Gastrocnemius medialis (tissue), 4 donors: ENCODE data around the gene SEMA3D. TPM values are rescaled to one million over a fixed set of nuclear protein-coding genes. Genes with fewer than 3 reads are reported as not detected.

Source experiments
- ATAC-seq, 2 donors: fragments of 150-250 bp; one replicate each; pipeline ENCODE4 v1.9.1; 2016
- DNase-seq, 2 donors: peaks; one replicate each; pipeline ENCODE4 v3.0.0-alpha.2; 2019
- H3K27ac ChIP-seq, 4 donors: fragments of 200-600 bp; sonication (generic); 1 replicate in 1 of 4; 2 replicates in 3 of 4; pipeline ENCODE4 v1.5.1; 2016 to 2018; ENCODE audit warnings: mild to moderate bottlenecking in 2 of 4, moderate library complexity in 1 of 4
- H3K27me3 ChIP-seq, 3 donors: fragments of 200-600 bp; sonication (generic) in 2 of 3; 1 replicate in 1 of 3; 2 replicates in 2 of 3; pipeline versions ENCODE4 v1.5.1 to v1.6.0; 2016 to 2019; ENCODE audit warnings: mild to moderate bottlenecking in 1 of 3, moderate library complexity in 1 of 3
- H3K36me3 ChIP-seq, 2 donors: fragments of 200-600 bp; sonication (generic) in 1 of 2; one replicate each; pipeline ENCODE4 v1.5.1; 2017 to 2018
- H3K4me1 ChIP-seq, 2 donors: fragments of 200-600 bp; sonication (generic) in 1 of 2; one replicate each; pipeline ENCODE4 v1.5.1; 2016 to 2017; ENCODE audit warnings: mild to moderate bottlenecking in 2 of 2
- H3K4me3 ChIP-seq, 4 donors: fragments of 200-600 bp; sonication (generic) in 3 of 4; 1 replicate in 1 of 4; 2 replicates in 3 of 4; pipeline ENCODE4 v1.5.1; 2016 to 2019; ENCODE audit warnings: mild to moderate bottlenecking in 2 of 4
- H3K9me3 ChIP-seq, 3 donors: fragments of 200-600 bp; sonication (generic) in 2 of 3; 1 replicate in 1 of 3; 2 replicates in 2 of 3; pipeline ENCODE4 v1.5.1; 2016 to 2019
- POLR2A ChIP-seq, 2 donors: fragments of 450-650 bp; IDR thresholded peaks; one replicate each; pipeline ENCODE4 v1.6.1; 2017; ENCODE audit warnings: antibody characterized with exemption in 2 of 2, mild to moderate bottlenecking in 2 of 2, moderate library complexity in 2 of 2
- in situ Hi-C, 4 donors: fragments of 200-750 bp; cut with MboI; loops; one replicate each; pipeline versions ENCODE4 v1.15.0 to v1.8.0; 2017; ENCODE audit warnings: low sequenced_read_pairs in 4 of 4
- intact Hi-C: fragments of 100-400 bp; cut with DNase I; formaldehyde crosslinking; loops from one replicate; pipeline ENCODE4 v1.15.1; 2023; ENCODE audit warnings: low total_unique reads
- total RNA-seq, 4 donors: library from RNA; depleted of rRNA; stranded (reverse); fragments of >200 nt; gene quantifications; one replicate each; pipeline versions ENCODE4 v1.1.0 to v1.2.3, GENCODE V29; 2016
- TF ChIP-seq, protein P1 (sequence below), 5 experiments: fragments of 450-650 bp in 3 of 5; fragments of 200-600 bp in 2 of 5; sonication (generic) in 2 of 5; IDR thresholded peaks in 4 of 5; conservative IDR thresholded peaks in 1 of 5; 1 replicate in 4 of 5; 2 replicates in 1 of 5; pipeline ENCODE4 v1.5.1; 2016 to 2019; ENCODE audit warnings: antibody characterized with exemption in 5 of 5, mild to moderate bottlenecking in 3 of 5, moderate library complexity in 3 of 5

SEMA3D gene
- total RNA-seq, 4 donors from 2014 or later = 0.75 TPM; not detected in 3

DNA sequence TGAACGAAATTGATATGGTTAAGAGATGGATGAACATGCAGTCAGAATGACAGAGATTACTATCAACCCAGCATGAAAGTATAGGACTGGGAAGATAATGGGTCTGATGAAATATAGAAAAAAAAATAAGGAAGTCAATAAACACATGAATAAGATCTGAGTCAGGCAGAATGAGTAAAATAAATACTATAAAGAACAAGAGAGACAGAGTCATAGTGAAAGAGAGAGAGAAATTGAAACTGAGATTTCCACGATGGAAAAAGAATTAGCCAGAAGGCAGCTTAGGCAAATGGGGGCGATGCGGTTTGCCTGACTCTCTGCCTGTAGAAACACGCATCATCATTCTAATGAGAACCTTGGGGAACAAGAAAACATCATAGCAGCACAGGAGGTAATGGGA, 26.6 kb downstream of the SEMA3D start:
- Histone ChIP-seq H3K9me3 (no peaks in the 10 kb centered on the region), H3K27me3 (no peaks in the 10 kb centered on the region), H3K27ac (no peak overlapping the region), H3K36me3 (no peaks in the 10 kb centered on the region), H3K4me3 (no peak overlapping the region), H3K4me1 (no peaks in the 10 kb centered on the region)
- DNase-seq = no peak
- no peak for ATAC-seq
- in situ Hi-C loops (no loop called here), intact Hi-C loops (no loop called here)
- no peak for TF ChIP-seq POLR2A (IDR thresholded peaks at IDR 0.05)
- TF ChIP-seq, protein P1, sequence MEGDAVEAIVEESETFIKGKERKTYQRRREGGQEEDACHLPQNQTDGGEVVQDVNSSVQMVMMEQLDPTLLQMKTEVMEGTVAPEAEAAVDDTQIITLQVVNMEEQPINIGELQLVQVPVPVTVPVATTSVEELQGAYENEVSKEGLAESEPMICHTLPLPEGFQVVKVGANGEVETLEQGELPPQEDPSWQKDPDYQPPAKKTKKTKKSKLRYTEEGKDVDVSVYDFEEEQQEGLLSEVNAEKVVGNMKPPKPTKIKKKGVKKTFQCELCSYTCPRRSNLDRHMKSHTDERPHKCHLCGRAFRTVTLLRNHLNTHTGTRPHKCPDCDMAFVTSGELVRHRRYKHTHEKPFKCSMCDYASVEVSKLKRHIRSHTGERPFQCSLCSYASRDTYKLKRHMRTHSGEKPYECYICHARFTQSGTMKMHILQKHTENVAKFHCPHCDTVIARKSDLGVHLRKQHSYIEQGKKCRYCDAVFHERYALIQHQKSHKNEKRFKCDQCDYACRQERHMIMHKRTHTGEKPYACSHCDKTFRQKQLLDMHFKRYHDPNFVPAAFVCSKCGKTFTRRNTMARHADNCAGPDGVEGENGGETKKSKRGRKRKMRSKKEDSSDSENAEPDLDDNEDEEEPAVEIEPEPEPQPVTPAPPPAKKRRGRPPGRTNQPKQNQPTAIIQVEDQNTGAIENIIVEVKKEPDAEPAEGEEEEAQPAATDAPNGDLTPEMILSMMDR (IDR thresholded peaks at IDR 0.05 in 4 of 5, conservative IDR thresholded peaks at IDR 0.05 in 1 of 5) = no peak

DNA sequence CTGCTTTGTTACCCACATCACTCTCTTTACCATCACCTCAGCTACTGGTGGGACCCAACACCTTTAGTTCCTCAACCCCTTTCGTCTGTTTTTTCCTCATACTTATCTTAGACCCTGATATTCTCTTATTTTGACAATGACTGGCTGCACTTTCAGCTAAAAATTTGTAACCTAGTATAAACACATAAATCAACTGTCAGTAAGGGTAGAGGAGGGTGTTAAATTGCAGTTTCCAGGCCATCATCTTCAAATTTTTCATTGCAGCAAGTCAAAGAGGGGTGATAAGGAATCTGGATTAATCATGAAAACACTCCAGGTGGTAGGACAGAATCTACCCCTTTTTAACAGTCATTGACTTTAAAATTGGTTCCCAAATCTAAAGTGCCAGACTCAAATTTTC, 27.9 kb downstream of the SEMA3D start:
- in situ Hi-C loops = no loop called here
- H3K27me3 ChIP-seq = no peaks in the 10 kb centered on the region
- no peaks in the 10 kb centered on the region for H3K9me3 ChIP-seq
- intact Hi-C loops = no loop called here
- ATAC-seq (no peak), DNase-seq (no peak)
- H3K36me3 ChIP-seq = no peaks in the 10 kb centered on the region
- H3K27ac ChIP-seq = no peak overlapping the region
- TF ChIP-seq POLR2A (IDR thresholded peaks at IDR 0.05) = no peak
- TF ChIP-seq, protein P1 (IDR thresholded peaks at IDR 0.05 in 4 of 5, conservative IDR thresholded peaks at IDR 0.05 in 1 of 5) = no peak
- H3K4me1 ChIP-seq = no peaks in the 10 kb centered on the region
- no peak overlapping the region for H3K4me3 ChIP-seq

DNA sequence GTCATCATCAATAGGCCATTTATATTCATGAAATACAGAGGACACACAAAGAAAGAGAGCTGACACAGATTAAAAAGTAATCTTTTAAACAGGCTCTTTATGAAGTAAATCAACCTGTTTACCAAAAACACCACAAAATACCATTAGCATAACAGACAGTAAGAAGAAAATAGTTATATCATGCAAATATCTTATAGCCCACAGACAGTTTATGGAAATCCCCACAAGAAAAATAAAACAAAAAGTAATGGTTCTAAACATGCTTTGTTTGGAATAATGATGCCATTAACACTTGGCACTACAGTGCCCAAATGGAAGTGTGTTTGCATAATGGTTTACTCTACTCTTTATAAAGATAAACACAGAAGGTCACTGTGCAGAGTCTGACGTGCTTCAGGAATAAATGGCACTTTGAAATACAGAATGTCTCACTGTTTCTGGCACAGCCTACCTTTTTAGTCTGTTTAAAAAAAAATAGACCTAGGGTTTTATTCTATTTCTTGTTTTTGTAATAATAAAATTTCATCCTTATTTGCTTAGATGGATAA, 30.1 kb downstream of the SEMA3D start:
- in situ Hi-C loops (no loop called here), intact Hi-C loops (no loop called here)
- no peaks in the 10 kb centered on the region for H3K36me3 ChIP-seq

GRCh38 chr7:85154282-85154937, 32.4 kb downstream of the SEMA3D start:
- H3K27me3 ChIP-seq = no peaks in the 10 kb centered on the region
- H3K4me3 ChIP-seq = no peak overlapping the region
- DNase-seq (no peak), ATAC-seq (no peak)
- H3K27ac ChIP-seq = no peak overlapping the region
- no peaks in the 10 kb centered on the region for H3K36me3 ChIP-seq
- no peaks in the 10 kb centered on the region for H3K9me3 ChIP-seq
- no peaks in the 10 kb centered on the region for H3K4me1 ChIP-seq
- intact Hi-C loops (no loop called here), in situ Hi-C loops (no loop called here)
- no peak for TF ChIP-seq POLR2A (IDR thresholded peaks at IDR 0.05)
- TF ChIP-seq, protein P1 (IDR thresholded peaks at IDR 0.05 in 4 of 5, conservative IDR thresholded peaks at IDR 0.05 in 1 of 5) = no peak

More for the DNA sequence above, 30.1 kb downstream of the SEMA3D start:
- no peak overlapping the region for H3K27ac ChIP-seq
- DNase-seq (no peak), ATAC-seq (no peak)
- H3K4me1 ChIP-seq = no peaks in the 10 kb centered on the region
- no peak overlapping the region for H3K4me3 ChIP-seq
- H3K27me3 ChIP-seq = no peaks in the 10 kb centered on the region
- H3K9me3 ChIP-seq = no peaks in the 10 kb centered on the region
- no peak for TF ChIP-seq POLR2A (IDR thresholded peaks at IDR 0.05)
- TF ChIP-seq, protein P1 (IDR thresholded peaks at IDR 0.05 in 4 of 5, conservative IDR thresholded peaks at IDR 0.05 in 1 of 5) = no peak
